Neural cell (in vitro differentiated cells): Measurements from ENCODE around the gene SLC10A7.

Experiments used
- MXI1 ChIP-seq: fragments of 450-650 bp; conservative IDR thresholded peaks from 2 replicates; pipeline ENCODE4 v1.6.1; 2014; ENCODE audit warnings: antibody characterized with exemption, mild to moderate bottlenecking; ENCODE audit not compliant: poor library complexity, severe bottlenecking
- POLR2AphosphoS5 ChIP-seq: IDR thresholded peaks from 2 replicates; pipeline ENCODE4 v1.6.1; 2012
- RAD21 ChIP-seq: fragments of 450-650 bp; conservative IDR thresholded peaks from 2 replicates; pipeline ENCODE4 v1.6.1; 2014; ENCODE audit warnings: antibody characterized with exemption, mild to moderate bottlenecking, moderate library complexity
- SMC3 ChIP-seq: fragments of 450-650 bp; conservative IDR thresholded peaks from 2 replicates; pipeline ENCODE4 v1.6.1; 2014; ENCODE audit warnings: antibody characterized with exemption, mild to moderate bottlenecking, moderate library complexity; ENCODE audit not compliant: poor library complexity
- TAF1 ChIP-seq: IDR thresholded peaks from 2 replicates; pipeline ENCODE4 v1.6.1; 2012; ENCODE audit warnings: low read depth
- TF ChIP-seq, protein P1 (sequence below): fragments of 450-650 bp; IDR thresholded peaks from 2 replicates; pipeline ENCODE4 v1.5.1; 2014; ENCODE audit warnings: antibody characterized with exemption, mild to moderate bottlenecking, moderate library complexity; ENCODE audit not compliant: poor library complexity, severe bottlenecking

DNA sequence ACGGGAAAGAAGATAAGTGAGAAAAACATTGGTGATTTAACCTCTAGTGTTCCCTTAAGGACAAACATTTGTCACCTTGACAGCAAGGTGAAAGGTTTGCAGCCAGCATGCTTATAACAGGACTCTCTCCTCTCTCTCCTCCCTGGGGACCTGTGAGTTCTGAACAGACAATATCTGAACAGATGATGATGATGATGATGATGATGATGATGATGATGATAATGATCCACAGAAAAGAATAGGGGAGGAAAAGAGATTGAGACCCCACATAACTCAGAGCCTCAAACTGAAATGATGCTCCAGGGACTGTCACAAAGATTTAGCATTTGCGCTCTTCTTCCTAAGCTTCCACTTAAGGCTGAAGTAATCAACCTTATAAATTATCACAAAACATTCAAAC lies 103.9 kb downstream of the SLC10A7 start:
- TF ChIP-seq MXI1 (no peak), RAD21 (no peak), POLR2AphosphoS5 (no peak), SMC3 (no peak), TAF1 (no peak)
- TF ChIP-seq, protein P1, sequence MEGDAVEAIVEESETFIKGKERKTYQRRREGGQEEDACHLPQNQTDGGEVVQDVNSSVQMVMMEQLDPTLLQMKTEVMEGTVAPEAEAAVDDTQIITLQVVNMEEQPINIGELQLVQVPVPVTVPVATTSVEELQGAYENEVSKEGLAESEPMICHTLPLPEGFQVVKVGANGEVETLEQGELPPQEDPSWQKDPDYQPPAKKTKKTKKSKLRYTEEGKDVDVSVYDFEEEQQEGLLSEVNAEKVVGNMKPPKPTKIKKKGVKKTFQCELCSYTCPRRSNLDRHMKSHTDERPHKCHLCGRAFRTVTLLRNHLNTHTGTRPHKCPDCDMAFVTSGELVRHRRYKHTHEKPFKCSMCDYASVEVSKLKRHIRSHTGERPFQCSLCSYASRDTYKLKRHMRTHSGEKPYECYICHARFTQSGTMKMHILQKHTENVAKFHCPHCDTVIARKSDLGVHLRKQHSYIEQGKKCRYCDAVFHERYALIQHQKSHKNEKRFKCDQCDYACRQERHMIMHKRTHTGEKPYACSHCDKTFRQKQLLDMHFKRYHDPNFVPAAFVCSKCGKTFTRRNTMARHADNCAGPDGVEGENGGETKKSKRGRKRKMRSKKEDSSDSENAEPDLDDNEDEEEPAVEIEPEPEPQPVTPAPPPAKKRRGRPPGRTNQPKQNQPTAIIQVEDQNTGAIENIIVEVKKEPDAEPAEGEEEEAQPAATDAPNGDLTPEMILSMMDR, result no peak
